NCI-H1105 treated with DMSO at 0.1 percent for 48 hours (cell line): ENCODE measurements around the gene AMN1.

ENCODE experiments used
- DNase-seq: peaks from one replicate; lab custom pipeline; 2025; lab: John Stamatoyannopoulos, UW

AMN1 gene

GRCh38 chr12:31631023-31631724, 97.6 kb downstream of the AMN1 start:
- DNase-seq: no peak

DNA sequence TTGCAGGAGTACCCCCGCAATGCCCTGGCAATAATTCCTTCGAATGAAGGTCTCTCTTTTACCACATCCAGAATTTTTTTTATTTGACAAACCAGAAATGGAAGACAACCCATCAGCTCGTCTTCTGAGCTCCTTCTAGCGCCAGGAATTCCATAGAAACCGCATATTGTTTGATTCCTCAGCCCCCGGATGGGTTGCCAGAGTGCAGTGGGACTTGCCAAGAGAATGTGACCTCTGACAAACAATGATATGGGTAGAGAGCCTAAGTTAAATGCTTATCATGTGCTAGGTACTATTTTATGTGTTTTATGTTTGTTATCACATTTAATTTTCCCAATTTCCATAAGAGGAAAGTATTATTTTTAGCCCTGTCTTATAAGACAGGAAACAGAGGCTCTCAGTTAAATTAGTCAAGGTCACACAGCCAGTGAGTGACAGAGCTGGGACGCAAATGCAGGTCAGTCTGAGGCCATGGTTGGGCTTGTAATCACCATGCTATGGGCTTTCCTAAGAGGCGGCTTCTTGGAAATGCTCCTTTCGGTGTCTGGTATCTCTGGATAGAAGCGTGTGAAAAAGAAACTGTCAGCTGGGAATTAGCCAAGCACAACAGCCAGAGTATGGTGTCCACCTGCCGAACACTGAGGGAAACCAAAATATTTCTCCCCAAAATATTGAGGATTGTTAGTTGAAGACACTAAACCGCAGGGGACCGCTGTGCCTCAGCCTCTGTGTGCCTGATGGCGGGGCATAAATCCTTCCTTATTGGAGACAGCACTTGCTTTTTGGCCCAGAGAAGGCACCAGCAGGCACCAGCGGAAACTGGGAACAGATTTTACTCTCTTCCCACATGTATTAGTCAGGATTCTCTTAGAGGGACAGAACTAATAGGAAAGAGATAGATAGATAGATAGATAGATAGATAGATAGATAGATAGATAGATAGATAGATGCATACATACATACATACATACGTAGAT, 98.8 kb downstream of the AMN1 start:
- no peak for DNase-seq

DNA sequence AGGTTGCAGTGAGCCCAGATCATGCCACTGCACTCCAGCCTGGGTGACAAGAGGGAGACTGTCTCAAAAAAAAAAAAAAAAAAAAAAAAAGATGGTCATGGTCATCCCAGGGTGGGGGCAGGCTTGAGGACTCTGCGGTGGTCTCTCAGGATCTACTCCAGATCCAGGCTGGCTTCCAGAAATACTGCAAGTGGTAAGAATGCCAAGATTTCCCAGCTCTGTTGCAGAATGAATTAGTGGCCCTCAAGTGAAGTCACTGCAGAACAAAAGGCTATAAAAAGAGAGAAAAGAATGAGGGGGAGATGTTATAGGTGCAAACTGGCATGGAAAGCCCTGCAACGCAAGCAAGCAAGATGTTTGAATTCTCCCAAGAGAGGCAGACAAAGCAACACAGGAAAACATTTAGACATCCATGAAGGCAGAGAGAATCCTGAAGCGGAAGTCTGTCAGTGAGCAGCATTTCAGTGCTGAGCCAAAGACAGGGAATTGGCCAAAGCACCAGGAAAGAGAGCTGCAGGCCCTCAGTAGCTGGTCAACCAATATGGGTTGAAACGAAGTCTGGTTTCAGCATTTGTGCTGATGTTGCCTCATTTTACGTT, 101.3 kb downstream of the AMN1 start:
- DNase-seq: no peak

DNA sequence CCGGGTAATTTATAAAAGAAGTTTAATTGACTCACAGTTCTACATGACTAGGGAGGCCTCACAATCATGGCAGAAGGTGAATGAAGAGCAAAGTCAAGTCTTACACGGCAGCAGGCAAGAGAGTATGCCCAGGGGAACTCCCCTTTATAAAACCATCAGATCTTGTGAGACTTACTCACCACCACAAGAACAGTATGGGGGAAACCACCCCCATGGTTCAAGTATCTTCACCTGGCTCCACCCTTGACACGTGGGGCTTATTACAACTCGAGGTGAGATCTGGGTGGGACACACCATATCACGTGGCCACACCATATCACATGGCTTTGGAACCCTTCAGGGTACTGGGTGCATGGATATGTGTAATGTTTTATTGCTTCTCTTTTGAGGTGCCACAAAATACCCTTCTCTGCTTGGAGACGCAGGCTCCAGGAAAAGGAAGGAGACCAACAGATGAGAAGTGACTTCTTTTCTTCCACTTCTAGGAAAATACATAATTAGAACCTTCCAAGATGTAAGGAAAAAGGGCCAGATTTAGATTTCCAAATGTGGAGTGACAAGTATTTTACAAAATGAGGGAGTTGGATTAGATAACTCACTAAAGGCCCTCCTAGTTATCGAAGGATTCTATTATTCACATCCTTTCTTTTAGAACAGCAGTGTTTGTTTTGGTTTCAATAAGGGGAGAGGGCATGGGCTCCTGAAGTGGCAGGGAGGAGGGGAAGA, 102.4 kb downstream of the AMN1 start:
- no peak for DNase-seq

DNA sequence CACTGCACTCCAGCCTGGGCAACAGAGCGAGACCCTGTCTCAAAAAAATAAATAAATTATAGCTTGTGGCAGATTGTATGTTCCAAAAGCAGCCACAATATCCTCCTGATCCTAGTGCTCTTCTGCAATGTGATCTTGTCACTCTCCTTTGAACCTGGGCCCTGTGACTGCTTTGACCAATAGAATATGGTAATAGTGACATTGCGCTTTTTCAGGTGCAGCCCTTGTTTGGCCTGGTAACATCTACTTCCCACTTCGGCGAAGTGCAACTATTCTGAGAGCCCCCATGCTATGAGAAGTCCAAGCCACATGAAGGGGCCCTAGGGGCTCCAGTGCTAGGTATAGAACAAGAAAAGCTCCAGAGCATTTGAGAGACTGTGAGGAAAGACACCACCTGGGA, 106.8 kb downstream of the AMN1 start:
- DNase-seq: no peak
